Stomach (tissue), 4 donors: ENCODE data around the gene SRGAP2.
"Not testable (repeated sequence)": the region's sequence is repeated elsewhere in the genome, so short reads cannot be mapped to it uniquely, and the experiment has no call there.

Experiments used
- POLR2A ChIP-seq, 4 donors: fragments of 450-650 bp; IDR thresholded peaks; one replicate each; pipeline ENCODE4 v1.6.1; 2016; ENCODE audit warnings: antibody characterized with exemption in 4 of 4, control low read depth in 2 of 4, mild to moderate bottlenecking in 1 of 4, moderate library complexity in 1 of 4
- TF ChIP-seq, protein P1 (sequence below), 7 experiments: fragments of 450-650 bp in 4 of 7; fragments of 200-600 bp in 3 of 7; sonication (generic) in 3 of 7; IDR thresholded peaks; one replicate each; pipeline ENCODE4 v1.5.1; 2016 to 2019; ENCODE audit warnings: antibody characterized with exemption in 7 of 7, control low read depth in 2 of 7, mild to moderate bottlenecking in 1 of 7

DNA sequence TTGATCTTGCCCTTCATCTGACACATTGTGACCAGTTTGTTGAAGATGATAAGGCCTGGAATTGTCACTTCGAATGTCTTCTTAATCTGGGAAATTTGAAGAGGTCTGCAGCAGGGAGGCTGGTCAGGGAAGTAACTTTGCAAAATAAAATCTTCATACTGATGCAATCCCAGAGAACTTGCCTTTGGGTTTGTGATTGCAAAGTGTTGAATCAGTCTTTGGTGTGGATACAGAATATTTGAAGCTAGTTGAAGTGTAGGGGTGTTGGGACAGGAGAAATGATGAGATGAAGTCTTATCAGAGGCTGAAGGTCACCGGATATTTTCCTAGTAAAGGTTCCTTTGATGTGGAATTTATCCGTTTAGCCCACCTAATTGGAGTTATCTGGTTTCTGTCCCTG lies 42.1 kb downstream of the SRGAP2 start:
- TF ChIP-seq, protein P1, sequence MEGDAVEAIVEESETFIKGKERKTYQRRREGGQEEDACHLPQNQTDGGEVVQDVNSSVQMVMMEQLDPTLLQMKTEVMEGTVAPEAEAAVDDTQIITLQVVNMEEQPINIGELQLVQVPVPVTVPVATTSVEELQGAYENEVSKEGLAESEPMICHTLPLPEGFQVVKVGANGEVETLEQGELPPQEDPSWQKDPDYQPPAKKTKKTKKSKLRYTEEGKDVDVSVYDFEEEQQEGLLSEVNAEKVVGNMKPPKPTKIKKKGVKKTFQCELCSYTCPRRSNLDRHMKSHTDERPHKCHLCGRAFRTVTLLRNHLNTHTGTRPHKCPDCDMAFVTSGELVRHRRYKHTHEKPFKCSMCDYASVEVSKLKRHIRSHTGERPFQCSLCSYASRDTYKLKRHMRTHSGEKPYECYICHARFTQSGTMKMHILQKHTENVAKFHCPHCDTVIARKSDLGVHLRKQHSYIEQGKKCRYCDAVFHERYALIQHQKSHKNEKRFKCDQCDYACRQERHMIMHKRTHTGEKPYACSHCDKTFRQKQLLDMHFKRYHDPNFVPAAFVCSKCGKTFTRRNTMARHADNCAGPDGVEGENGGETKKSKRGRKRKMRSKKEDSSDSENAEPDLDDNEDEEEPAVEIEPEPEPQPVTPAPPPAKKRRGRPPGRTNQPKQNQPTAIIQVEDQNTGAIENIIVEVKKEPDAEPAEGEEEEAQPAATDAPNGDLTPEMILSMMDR (IDR thresholded peaks at IDR 0.05), result not testable (repeated sequence)
- not testable (repeated sequence) for TF ChIP-seq POLR2A (IDR thresholded peaks at IDR 0.05)
